Measurements from ENCODE around the gene STX16. TPM values are rescaled to one million over a fixed set of nuclear protein-coding genes. Genes with fewer than 3 reads are reported as not detected.
"Not testable (repeated sequence)": the region's sequence is repeated elsewhere in the genome, so short reads cannot be mapped to it uniquely, and the experiment has no call there.

Gene STX16
- total RNA-seq, 1 experiment from 2014 or later, result 43.7 TPM

- in situ Hi-C loops (cut with HindIII; ENCODE audit: low pct_unique_long_range_greater_than_20kb, low sequenced_read_pairs), result loop anchor here (10.0 kb wide), 1 partner anchor 412 kb away; no protein-coding TSS in a partner anchor
- no peak for DNase-seq (ENCODE audit: low read depth)
Observed at GRCh38 chr20:58647162-58647795, 3.8 kb upstream of the STX16 start.

GRCh38 chr20:58647796-58648501, 3.1 kb upstream of the STX16 start:
- in situ Hi-C loops (cut with HindIII; ENCODE audit: low pct_unique_long_range_greater_than_20kb, low sequenced_read_pairs), result loop anchor here (10.0 kb wide), 1 partner anchor 413 kb away; no protein-coding TSS in a partner anchor
- DNase-seq (ENCODE audit: low read depth), result peak; percentile 35

GRCh38 chr20:58648502-58648825, 2.6 kb upstream of the STX16 start:
- DNase-seq (ENCODE audit: low read depth), result not testable (repeated sequence)
- in situ Hi-C loops (cut with HindIII; ENCODE audit: low pct_unique_long_range_greater_than_20kb, low sequenced_read_pairs), result loop anchor here (10.0 kb wide), 1 partner anchor 414 kb away; no protein-coding TSS in a partner anchor

GRCh38 chr20:58649288-58650180, 1.5 kb upstream of the STX16 start:
- in situ Hi-C loops (cut with HindIII; ENCODE audit: low pct_unique_long_range_greater_than_20kb, low sequenced_read_pairs), result loop anchor here (10.0 kb wide), 1 partner anchor 415 kb away; no protein-coding TSS in a partner anchor

GRCh38 chr20:58650181-58650775, 805 bp upstream of the STX16 start:
- no peak for DNase-seq (ENCODE audit: low read depth)
- in situ Hi-C loops (cut with HindIII; ENCODE audit: low pct_unique_long_range_greater_than_20kb, low sequenced_read_pairs), result no loop called here

More at GRCh38 chr20:58649288-58650180, 1.5 kb upstream of the STX16 start:
- DNase-seq (ENCODE audit: low read depth), result no peak

GRCh38 chr20:58651559-58651945, 469 bp downstream of the STX16 start:
- no peak for DNase-seq (ENCODE audit: low read depth)
- in situ Hi-C loops (cut with HindIII; ENCODE audit: low pct_unique_long_range_greater_than_20kb, low sequenced_read_pairs), result no loop called here

- DNase-seq (ENCODE audit: low read depth), result peak; percentile 86
- in situ Hi-C loops (cut with HindIII; ENCODE audit: low pct_unique_long_range_greater_than_20kb, low sequenced_read_pairs), result no loop called here
Observed at GRCh38 chr20:58651946-58652605, 993 bp downstream of the STX16 start.

- no peak for DNase-seq (ENCODE audit: low read depth)
- in situ Hi-C loops (cut with HindIII; ENCODE audit: low pct_unique_long_range_greater_than_20kb, low sequenced_read_pairs), result no loop called here
Observed at GRCh38 chr20:58652606-58653294, 1.7 kb downstream of the STX16 start.

GRCh38 chr20:58654337-58654736, 3.3 kb downstream of the STX16 start:
- in situ Hi-C loops (cut with HindIII; ENCODE audit: low pct_unique_long_range_greater_than_20kb, low sequenced_read_pairs), result no loop called here
- DNase-seq (ENCODE audit: low read depth), result no peak

GRCh38 chr20:58655328-58656107, 4.4 kb downstream of the STX16 start:
- in situ Hi-C loops (cut with HindIII; ENCODE audit: low pct_unique_long_range_greater_than_20kb, low sequenced_read_pairs), result no loop called here
- no peak for DNase-seq (ENCODE audit: low read depth)

- in situ Hi-C loops (cut with HindIII; ENCODE audit: low pct_unique_long_range_greater_than_20kb, low sequenced_read_pairs), result no loop called here
- no peak for DNase-seq (ENCODE audit: low read depth)
Observed at GRCh38 chr20:58656831-58657230, 5.7 kb downstream of the STX16 start.

GRCh38 chr20:58657262-58657661, 6.2 kb downstream of the STX16 start:
- in situ Hi-C loops (cut with HindIII; ENCODE audit: low pct_unique_long_range_greater_than_20kb, low sequenced_read_pairs), result no loop called here
- DNase-seq (ENCODE audit: low read depth), result no peak

GRCh38 chr20:58657986-58658385, 6.9 kb downstream of the STX16 start:
- DNase-seq (ENCODE audit: low read depth), result no peak
- in situ Hi-C loops (cut with HindIII; ENCODE audit: low pct_unique_long_range_greater_than_20kb, low sequenced_read_pairs), result no loop called here

GRCh38 chr20:58658760-58659159, 7.7 kb downstream of the STX16 start:
- in situ Hi-C loops (cut with HindIII; ENCODE audit: low pct_unique_long_range_greater_than_20kb, low sequenced_read_pairs), result no loop called here
- DNase-seq (ENCODE audit: low read depth), result no peak

GRCh38 chr20:58659841-58660240, 8.8 kb downstream of the STX16 start:
- DNase-seq (ENCODE audit: low read depth), result no peak
- in situ Hi-C loops (cut with HindIII; ENCODE audit: low pct_unique_long_range_greater_than_20kb, low sequenced_read_pairs), result no loop called here

- DNase-seq (ENCODE audit: low read depth), result no peak
- in situ Hi-C loops (cut with HindIII; ENCODE audit: low pct_unique_long_range_greater_than_20kb, low sequenced_read_pairs), result no loop called here
Observed at GRCh38 chr20:58660855-58661597, 9.9 kb downstream of the STX16 start.

Data from Caki2 (cell line).